Hepatocyte (in vitro differentiated cells): ENCODE results near the gene LRBA.

Source experiments
- EZH2 ChIP-seq: fragments of 200-600 bp; sonication (generic); IDR thresholded peaks from 2 replicates; pipeline ENCODE4 v1.6.1; 2016; ENCODE audit warnings: antibody characterized with exemption, mild to moderate bottlenecking, borderline replicate concordance
- TF ChIP-seq, protein P1 (sequence below): fragments of 200-600 bp; sonication (generic); IDR thresholded peaks from 2 replicates; pipeline ENCODE4 v1.5.1; 2016; ENCODE audit warnings: antibody characterized with exemption, mild to moderate bottlenecking; ENCODE audit not compliant: poor library complexity

DNA sequence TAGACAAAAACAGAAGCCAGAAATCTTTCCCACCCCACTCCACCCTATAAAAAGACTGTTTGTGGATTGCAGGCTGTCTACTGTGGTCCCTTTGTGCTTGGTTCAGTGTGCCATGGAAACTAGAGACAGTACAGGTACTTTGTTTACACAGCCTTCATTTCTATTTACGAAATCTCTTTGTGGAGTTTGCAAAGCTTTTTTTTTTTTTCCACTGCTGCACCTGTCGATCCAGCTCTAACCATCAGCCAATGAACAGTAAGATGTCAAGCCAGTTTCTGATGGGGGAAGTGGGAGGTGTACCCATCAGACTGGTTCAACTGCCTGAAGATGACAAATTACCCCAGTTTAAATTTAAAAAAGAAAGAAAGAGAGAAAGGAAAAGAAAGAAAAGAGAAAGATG lies 20.2 kb upstream of the LRBA start:
- TF ChIP-seq, protein P1, sequence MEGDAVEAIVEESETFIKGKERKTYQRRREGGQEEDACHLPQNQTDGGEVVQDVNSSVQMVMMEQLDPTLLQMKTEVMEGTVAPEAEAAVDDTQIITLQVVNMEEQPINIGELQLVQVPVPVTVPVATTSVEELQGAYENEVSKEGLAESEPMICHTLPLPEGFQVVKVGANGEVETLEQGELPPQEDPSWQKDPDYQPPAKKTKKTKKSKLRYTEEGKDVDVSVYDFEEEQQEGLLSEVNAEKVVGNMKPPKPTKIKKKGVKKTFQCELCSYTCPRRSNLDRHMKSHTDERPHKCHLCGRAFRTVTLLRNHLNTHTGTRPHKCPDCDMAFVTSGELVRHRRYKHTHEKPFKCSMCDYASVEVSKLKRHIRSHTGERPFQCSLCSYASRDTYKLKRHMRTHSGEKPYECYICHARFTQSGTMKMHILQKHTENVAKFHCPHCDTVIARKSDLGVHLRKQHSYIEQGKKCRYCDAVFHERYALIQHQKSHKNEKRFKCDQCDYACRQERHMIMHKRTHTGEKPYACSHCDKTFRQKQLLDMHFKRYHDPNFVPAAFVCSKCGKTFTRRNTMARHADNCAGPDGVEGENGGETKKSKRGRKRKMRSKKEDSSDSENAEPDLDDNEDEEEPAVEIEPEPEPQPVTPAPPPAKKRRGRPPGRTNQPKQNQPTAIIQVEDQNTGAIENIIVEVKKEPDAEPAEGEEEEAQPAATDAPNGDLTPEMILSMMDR, result no peak
- no peak for TF ChIP-seq EZH2
